ENCODE results near the gene TMEM120B. TPM values are rescaled to one million over a fixed set of nuclear protein-coding genes. Genes with fewer than 3 reads are reported as not detected.
A peak's percentile ranks its signal among the peaks of the same experiment; 100 is the strongest.

TMEM120B gene
- total and polyA plus RNA-seq, 2 of the 13 experiments (the other 11 are each of a cell fraction or from before 2014, with no cell fraction given): 7.1 to 12.9 TPM

DNA sequence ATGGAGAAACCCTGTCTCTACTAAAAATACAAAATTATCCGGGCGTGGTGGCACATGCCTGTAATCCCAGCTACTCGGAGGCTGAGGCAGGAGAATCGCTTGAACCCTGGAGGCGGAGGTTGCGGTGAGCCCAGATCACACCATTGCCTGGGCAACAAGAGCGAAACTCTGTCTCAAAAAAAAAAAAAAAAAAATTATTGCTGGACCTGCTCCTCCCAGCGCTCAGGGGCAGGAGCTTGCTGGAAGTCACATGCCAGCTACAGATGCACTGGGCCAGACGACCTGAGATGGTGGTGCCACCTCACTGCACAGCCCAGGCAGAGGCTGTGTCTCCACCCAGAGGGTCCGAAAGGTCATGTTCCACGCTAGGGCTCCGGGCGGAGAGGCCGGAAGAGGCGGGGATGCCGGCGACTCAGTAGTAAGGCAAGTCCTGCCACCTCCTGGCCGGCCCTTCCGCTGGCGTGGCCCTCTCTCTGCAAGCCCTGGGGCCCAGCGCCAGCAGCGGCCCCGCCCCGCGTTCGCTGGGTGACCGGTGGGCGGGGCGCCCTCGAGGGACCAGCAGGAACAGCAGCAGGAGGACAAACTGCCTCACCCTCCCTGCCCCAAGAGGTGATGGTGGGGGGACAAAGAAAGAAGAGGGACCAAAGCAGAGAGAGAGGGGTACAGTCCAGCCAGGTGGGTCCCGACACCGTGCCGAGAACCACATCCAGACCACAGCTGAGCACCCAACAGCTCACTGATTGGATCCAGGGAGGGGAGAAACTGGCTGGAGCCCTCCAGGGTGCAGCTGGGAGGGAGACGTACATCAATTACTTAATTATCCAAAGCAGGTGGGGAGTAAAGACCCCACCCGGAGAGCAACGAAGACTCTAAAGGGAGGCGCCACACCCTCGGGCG is 84.6 kb downstream of the TMEM120B start (continued):
- TF ChIP-seq, protein P1, sequence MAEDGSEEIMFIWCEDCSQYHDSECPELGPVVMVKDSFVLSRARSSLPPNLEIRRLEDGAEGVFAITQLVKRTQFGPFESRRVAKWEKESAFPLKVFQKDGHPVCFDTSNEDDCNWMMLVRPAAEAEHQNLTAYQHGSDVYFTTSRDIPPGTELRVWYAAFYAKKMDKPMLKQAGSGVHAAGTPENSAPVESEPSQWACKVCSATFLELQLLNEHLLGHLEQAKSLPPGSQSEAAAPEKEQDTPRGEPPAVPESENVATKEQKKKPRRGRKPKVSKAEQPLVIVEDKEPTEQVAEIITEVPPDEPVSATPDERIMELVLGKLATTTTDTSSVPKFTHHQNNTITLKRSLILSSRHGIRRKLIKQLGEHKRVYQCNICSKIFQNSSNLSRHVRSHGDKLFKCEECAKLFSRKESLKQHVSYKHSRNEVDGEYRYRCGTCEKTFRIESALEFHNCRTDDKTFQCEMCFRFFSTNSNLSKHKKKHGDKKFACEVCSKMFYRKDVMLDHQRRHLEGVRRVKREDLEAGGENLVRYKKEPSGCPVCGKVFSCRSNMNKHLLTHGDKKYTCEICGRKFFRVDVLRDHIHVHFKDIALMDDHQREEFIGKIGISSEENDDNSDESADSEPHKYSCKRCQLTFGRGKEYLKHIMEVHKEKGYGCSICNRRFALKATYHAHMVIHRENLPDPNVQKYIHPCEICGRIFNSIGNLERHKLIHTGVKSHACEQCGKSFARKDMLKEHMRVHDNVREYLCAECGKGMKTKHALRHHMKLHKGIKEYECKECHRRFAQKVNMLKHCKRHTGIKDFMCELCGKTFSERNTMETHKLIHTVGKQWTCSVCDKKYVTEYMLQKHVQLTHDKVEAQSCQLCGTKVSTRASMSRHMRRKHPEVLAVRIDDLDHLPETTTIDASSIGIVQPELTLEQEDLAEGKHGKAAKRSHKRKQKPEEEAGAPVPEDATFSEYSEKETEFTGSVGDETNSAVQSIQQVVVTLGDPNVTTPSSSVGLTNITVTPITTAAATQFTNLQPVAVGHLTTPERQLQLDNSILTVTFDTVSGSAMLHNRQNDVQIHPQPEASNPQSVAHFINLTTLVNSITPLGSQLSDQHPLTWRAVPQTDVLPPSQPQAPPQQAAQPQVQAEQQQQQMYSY (CRISPR knock-in tag; IDR thresholded peaks at IDR 0.05): no peak
- TF ChIP-seq MTA3 (CRISPR knock-in tag; IDR thresholded peaks at IDR 0.05): no peak
- peak; percentile 74 for TF ChIP-seq GATAD1 (CRISPR knock-in tag; IDR thresholded peaks at IDR 0.05)
- no peak for TF ChIP-seq ARNT (IDR thresholded peaks at IDR 0.05)
- peak; percentile 95 for TF ChIP-seq RBFOX2 (IDR thresholded peaks at IDR 0.05; ENCODE audit: low read depth, low read length)
- TF ChIP-seq, protein P2, sequence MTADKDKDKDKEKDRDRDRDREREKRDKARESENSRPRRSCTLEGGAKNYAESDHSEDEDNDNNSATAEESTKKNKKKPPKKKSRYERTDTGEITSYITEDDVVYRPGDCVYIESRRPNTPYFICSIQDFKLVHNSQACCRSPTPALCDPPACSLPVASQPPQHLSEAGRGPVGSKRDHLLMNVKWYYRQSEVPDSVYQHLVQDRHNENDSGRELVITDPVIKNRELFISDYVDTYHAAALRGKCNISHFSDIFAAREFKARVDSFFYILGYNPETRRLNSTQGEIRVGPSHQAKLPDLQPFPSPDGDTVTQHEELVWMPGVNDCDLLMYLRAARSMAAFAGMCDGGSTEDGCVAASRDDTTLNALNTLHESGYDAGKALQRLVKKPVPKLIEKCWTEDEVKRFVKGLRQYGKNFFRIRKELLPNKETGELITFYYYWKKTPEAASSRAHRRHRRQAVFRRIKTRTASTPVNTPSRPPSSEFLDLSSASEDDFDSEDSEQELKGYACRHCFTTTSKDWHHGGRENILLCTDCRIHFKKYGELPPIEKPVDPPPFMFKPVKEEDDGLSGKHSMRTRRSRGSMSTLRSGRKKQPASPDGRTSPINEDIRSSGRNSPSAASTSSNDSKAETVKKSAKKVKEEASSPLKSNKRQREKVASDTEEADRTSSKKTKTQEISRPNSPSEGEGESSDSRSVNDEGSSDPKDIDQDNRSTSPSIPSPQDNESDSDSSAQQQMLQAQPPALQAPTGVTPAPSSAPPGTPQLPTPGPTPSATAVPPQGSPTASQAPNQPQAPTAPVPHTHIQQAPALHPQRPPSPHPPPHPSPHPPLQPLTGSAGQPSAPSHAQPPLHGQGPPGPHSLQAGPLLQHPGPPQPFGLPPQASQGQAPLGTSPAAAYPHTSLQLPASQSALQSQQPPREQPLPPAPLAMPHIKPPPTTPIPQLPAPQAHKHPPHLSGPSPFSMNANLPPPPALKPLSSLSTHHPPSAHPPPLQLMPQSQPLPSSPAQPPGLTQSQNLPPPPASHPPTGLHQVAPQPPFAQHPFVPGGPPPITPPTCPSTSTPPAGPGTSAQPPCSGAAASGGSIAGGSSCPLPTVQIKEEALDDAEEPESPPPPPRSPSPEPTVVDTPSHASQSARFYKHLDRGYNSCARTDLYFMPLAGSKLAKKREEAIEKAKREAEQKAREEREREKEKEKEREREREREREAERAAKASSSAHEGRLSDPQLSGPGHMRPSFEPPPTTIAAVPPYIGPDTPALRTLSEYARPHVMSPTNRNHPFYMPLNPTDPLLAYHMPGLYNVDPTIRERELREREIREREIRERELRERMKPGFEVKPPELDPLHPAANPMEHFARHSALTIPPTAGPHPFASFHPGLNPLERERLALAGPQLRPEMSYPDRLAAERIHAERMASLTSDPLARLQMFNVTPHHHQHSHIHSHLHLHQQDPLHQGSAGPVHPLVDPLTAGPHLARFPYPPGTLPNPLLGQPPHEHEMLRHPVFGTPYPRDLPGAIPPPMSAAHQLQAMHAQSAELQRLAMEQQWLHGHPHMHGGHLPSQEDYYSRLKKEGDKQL (CRISPR knock-in tag; IDR thresholded peaks at IDR 0.05; ENCODE audit: low read depth): peak; percentile 60
- no peak for TF ChIP-seq CAMTA2 (CRISPR knock-in tag; IDR thresholded peaks at IDR 0.05; ENCODE audit: borderline replicate concordance)
- TF ChIP-seq NBN (conservative IDR thresholded peaks at IDR 0.05): no peak
- no peak for TF ChIP-seq ZNF816 (CRISPR knock-in tag; IDR thresholded peaks at IDR 0.05; ENCODE audit: borderline replicate concordance)
- peak; percentile 41; the same call in 1 of the 2 replicates for TF ChIP-seq TCF7 (IDR thresholded peaks at IDR 0.05; ENCODE audit: low read depth)
- peak; percentile 74 for TF ChIP-seq NR2F6 (IDR thresholded peaks at IDR 0.05)
- peak; percentile 95 for TF ChIP-seq NR2F6 (CRISPR knock-in tag; IDR thresholded peaks at IDR 0.05)
- TF ChIP-seq TAF15 (IDR thresholded peaks at IDR 0.05; ENCODE audit: low read depth, low read length, poor library complexity, severe bottlenecking): peak; percentile 51
- no peak for TF ChIP-seq ZNF367 (CRISPR knock-in tag; IDR thresholded peaks at IDR 0.05; ENCODE audit: borderline replicate concordance)
- TF ChIP-seq, protein P3, sequence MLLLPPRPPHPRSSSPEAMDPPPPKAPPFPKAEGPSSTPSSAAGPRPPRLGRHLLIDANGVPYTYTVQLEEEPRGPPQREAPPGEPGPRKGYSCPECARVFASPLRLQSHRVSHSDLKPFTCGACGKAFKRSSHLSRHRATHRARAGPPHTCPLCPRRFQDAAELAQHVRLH (CRISPR knock-in tag; IDR thresholded peaks at IDR 0.05; ENCODE audit: borderline replicate concordance, low read depth): 0 out of 2 replicates have a peak, but pooled peaks have one; percentile 61
- TF ChIP-seq, protein P4, sequence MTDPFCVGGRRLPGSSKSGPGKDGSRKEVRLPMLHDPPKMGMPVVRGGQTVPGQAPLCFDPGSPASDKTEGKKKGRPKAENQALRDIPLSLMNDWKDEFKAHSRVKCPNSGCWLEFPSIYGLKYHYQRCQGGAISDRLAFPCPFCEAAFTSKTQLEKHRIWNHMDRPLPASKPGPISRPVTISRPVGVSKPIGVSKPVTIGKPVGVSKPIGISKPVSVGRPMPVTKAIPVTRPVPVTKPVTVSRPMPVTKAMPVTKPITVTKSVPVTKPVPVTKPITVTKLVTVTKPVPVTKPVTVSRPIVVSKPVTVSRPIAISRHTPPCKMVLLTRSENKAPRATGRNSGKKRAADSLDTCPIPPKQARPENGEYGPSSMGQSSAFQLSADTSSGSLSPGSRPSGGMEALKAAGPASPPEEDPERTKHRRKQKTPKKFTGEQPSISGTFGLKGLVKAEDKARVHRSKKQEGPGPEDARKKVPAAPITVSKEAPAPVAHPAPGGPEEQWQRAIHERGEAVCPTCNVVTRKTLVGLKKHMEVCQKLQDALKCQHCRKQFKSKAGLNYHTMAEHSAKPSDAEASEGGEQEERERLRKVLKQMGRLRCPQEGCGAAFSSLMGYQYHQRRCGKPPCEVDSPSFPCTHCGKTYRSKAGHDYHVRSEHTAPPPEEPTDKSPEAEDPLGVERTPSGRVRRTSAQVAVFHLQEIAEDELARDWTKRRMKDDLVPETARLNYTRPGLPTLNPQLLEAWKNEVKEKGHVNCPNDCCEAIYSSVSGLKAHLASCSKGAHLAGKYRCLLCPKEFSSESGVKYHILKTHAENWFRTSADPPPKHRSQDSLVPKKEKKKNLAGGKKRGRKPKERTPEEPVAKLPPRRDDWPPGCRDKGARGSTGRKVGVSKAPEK (CRISPR knock-in tag; IDR thresholded peaks at IDR 0.05; ENCODE audit: borderline replicate concordance): no peak
- no peak for TF ChIP-seq ZNF720 (CRISPR knock-in tag; IDR thresholded peaks at IDR 0.05)
